Melanocyte of skin (primary cell): ENCODE data around the gene SMIM21. TPM values are rescaled to one million over a fixed set of nuclear protein-coding genes. Genes with fewer than 3 reads are reported as not detected.

Experiments
- total RNA-seq, 2 donors: library from RNA; depleted of rRNA; stranded (reverse); fragments of >200 nt; gene quantifications; 2 replicates each; pipeline ENCODE4 v1.2.3, GENCODE V29; 2012

Gene SMIM21
- not detected for total RNA-seq

GRCh38 chr18:75427603-75428002 is at the start of gene SMIM21:
TSS of gene SMIM21 (minus strand) at chr18:75427703. CDS start at chr18:75427563, 140 bp downstream.

Other genes starting within 250 kb of the SMIM21 start
- 10 to 100 TPM; 17.0 to 19.6 TPM for gene PTGR3, start 218.6 kb downstream of the SMIM21 start, total RNA-seq
- 10 to 100 TPM; 12.7 to 14.8 TPM for gene TSHZ1, start 216.9 kb downstream of the SMIM21 start, total RNA-seq